Subcutaneous preadipocyte (primary cell): ENCODE results near the gene RAB9A. TPM values are rescaled to one million over a fixed set of nuclear protein-coding genes. Genes with fewer than 3 reads are reported as not detected.

Source experiments
- total RNA-seq: library from RNA; depleted of rRNA; stranded (reverse); fragments of >200 nt; gene quantifications from 2 replicates; pipeline ENCODE4 v1.2.3, GENCODE V29; 2012

Gene RAB9A, protein sequence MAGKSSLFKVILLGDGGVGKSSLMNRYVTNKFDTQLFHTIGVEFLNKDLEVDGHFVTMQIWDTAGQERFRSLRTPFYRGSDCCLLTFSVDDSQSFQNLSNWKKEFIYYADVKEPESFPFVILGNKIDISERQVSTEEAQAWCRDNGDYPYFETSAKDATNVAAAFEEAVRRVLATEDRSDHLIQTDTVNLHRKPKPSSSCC
- total RNA-seq: 31.1 and 33.4 TPM in 2 replicates

DNA sequence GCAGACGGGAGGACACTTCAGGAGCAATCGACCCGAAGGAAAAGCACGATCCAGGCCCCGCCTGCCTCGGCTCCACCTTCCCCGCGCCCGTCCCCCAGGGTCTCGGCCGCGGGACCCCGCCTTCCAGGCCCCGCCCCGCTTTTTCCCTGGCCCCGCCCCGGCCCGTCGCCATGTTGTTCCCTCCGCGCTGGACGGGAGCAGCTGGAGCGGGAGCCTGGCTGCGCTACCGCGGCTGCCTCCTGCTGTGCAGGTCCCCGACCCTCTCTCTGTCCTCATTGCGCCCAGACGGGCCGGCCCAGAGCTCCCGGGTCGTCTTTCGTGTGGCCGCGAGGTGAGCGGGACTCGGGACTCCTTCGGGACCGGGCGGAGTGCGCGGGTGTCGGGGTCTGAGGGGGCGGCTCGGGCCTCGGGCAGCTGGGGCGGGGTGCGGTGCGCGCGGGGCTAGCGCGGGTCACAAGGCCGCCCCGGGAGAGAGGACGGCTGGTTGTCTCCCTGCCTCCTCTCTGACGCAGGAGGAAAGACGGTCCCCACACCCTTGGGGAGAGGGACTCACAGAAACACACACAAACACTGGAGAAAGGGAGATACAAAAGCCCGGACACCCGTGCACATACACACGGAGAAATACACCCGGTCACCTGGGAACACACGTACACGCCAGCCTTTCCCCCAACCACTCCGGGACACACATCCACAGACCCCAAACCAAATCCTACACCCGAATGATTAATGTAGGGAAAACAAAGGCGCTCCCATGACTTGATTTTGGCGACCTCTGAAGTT lies at the start of gene RAB9A:
Gene RAB9A (plus strand): TSS at position 171 of the 783 bp plus-strand sequence. CDS start 19,619 bp downstream, outside the sequence.

DNA sequence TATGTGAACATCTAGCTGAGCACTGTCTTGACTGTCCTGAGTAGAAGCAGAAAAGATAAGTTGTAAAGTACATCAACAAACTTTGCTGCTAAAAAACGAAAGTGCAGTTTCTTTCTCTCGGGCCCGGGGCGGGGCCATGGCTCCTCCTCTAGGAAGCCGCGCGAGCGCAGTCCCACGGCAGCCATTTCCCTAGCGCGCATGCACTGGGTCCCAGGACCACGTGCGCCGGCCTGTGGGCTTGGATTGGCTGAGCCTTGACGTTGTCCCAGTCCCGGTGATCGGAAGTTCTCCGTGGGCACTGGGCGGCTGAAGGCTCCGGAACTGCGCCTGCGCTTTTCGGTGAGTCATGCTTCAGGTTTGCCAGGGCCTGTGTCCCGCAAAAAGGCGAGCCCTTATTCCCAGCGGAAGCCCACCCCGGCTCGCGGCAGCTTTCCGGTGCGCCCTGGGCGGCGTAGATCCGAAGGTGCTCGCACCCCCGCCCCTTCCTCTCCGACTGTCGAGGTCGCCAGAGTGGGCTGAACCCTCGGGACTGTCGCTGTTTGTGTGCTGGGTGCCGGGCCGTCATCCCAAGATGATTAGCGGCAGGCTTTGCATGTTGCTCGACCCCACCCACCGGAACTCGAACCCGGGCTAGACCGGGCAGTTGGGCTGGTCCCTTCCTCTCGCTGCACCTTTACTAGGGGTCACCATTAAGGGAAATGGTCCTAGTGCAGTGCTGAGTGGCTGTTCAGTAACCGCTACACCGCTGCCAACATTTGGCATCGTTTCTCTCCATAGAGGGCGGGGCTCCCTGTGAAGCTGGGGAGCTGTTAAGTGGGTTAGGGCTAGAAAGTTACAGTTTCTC lies 35.9 kb upstream of the RAB9A start, which contains the start of gene TCEANC:
Gene TCEANC (plus strand): TSS at position 292 of the 844 bp plus-strand sequence. CDS start 9,368 bp downstream, outside the sequence.

DNA sequence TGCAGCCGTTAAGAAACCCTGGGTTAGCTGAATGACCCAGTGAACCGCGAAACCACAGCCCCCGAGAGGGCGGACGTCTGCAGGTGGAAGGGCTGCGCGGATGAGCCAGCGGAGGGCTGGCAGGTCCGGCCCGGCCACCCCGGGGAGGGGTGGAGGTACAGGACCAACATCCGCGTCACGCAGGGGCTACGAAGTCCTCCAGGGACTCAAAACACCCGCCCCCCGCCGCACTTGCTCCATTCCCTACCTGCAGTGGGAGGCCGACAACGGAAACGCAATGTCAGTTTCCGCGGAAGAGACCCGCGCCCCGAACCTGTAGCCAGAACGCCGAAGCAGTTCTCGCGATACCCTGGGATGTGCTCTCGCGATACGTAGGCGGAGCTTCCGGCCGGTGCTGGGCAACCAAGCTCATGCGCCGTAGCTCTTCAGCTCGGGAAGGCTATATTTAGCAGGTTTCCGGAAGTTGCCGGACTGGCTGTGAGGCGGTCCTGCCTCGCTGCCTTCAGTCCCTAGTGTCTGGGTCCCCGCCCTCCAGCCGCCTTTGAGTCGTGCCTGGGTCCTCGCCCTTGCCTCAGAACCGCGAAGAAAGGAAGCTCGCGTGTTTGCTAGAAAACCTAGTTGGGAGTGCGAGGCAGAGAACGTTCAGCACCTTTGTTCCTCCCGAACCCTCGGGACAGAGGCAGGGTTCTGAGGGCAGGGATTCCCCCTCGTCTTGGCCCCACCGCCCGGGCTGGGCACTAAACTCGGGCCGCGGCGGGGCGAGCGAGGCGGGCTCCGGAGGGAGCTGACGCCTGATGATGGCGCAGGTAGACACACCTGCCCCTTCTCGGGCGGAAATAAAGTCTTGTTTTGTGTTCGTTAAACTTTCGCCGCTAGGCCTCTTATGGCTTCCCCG lies 45.6 kb downstream of the RAB9A start, which contains the start of the genes OFD1 and TRAPPC2:
Gene OFD1 (plus strand): TSS at position 471 of the 895 bp plus-strand sequence. CDS start 324 bp downstream, at position 795.
Gene TRAPPC2 (minus strand): TSS at position 343 of the 895 bp plus-strand sequence. CDS start 14,657 bp downstream, outside the sequence.

Other genes with a start within 250 kb of the RAB9A start
- under 0.01 TPM in 1 of 2 replicates, not detected in the other for gene EGFL6, start 119.5 kb upstream of the RAB9A start, total RNA-seq
- 2.6 and 2.9 TPM in 2 replicates for gene TCEANC, start 36.0 kb upstream of the RAB9A start, total RNA-seq
- gene TRAPPC2, start 45.5 kb downstream of the RAB9A start, total RNA-seq: 9.6 and 10.8 TPM in 2 replicates
- gene OFD1, start 45.6 kb downstream of the RAB9A start, total RNA-seq: 10.3 and 10.8 TPM in 2 replicates
- 8.6 and 40.8 TPM in 2 replicates for gene GPM6B, start 128.0 kb downstream of the RAB9A start, total RNA-seq